Suprapubic skin (tissue), 4 donors: ENCODE data around the gene TYRO3. TPM values are rescaled to one million over a fixed set of nuclear protein-coding genes. Genes with fewer than 3 reads are reported as not detected.

Experiments
- DNase-seq, 2 donors: peaks; one replicate each; pipeline ENCODE4 v3.0.0-alpha.2; 2019; ENCODE audit warnings: low spot score in 2 of 2
- H3K27ac ChIP-seq: fragments of 200-600 bp; sonication (generic); one replicate; pipeline ENCODE4 v1.5.1; 2019
- H3K27me3 ChIP-seq: fragments of 200-600 bp; sonication (generic); one replicate; pipeline ENCODE4 v1.5.1; 2019
- H3K36me3 ChIP-seq: fragments of 200-600 bp; sonication (generic); one replicate; pipeline ENCODE4 v1.5.1; 2019
- H3K4me1 ChIP-seq: fragments of 200-600 bp; sonication (generic); one replicate; pipeline ENCODE4 v1.5.1; 2019
- H3K4me3 ChIP-seq: fragments of 200-600 bp; sonication (generic); one replicate; pipeline ENCODE4 v1.5.1; 2019; ENCODE audit warnings: mild to moderate bottlenecking
- H3K9me3 ChIP-seq: fragments of 200-600 bp; sonication (generic); one replicate; pipeline ENCODE4 v1.5.1; 2019
- CTCF ChIP-seq, 2 donors: fragments of 200-600 bp in 1 of 2; fragments of 450-650 bp in 1 of 2; sonication (generic) in 1 of 2; IDR thresholded peaks; one replicate each; pipeline ENCODE4 v1.5.1; 2016 to 2019; ENCODE audit warnings: antibody characterized with exemption in 2 of 2, mild to moderate bottlenecking in 1 of 2, moderate library complexity in 1 of 2
- EP300 ChIP-seq: sonication (generic); formaldehyde crosslinking; IDR thresholded peaks from one replicate; pipeline ENCODE4 v1.6.1; 2017; ENCODE audit warnings: antibody characterized with exemption
- POLR2A ChIP-seq, 2 donors: fragments of 450-650 bp; IDR thresholded peaks; one replicate each; pipeline ENCODE4 v1.6.1; 2017; ENCODE audit warnings: antibody characterized with exemption in 2 of 2, mild to moderate bottlenecking in 2 of 2, moderate library complexity in 2 of 2
- POLR2AphosphoS5 ChIP-seq, 3 donors: sonication (generic); formaldehyde crosslinking; IDR thresholded peaks; one replicate each; pipeline ENCODE4 v1.6.1; 2017; ENCODE audit warnings: antibody characterized with exemption in 3 of 3
- WGBS: methylation state at CpG from one replicate; pipeline ENCODE4 v1.1.5; 2018; 5-methylcytosine and 5-hydroxymethylcytosine counted together
- total RNA-seq, 4 donors: library from RNA; depleted of rRNA; stranded (reverse); fragments of >200 nt; gene quantifications; one replicate each; pipeline ENCODE4 v1.1.0, GENCODE V29; 2016

The TYRO3 gene
- 10 to 100 TPM; 19.2 to 39.4 (median 39.0) TPM for total RNA-seq

DNA sequence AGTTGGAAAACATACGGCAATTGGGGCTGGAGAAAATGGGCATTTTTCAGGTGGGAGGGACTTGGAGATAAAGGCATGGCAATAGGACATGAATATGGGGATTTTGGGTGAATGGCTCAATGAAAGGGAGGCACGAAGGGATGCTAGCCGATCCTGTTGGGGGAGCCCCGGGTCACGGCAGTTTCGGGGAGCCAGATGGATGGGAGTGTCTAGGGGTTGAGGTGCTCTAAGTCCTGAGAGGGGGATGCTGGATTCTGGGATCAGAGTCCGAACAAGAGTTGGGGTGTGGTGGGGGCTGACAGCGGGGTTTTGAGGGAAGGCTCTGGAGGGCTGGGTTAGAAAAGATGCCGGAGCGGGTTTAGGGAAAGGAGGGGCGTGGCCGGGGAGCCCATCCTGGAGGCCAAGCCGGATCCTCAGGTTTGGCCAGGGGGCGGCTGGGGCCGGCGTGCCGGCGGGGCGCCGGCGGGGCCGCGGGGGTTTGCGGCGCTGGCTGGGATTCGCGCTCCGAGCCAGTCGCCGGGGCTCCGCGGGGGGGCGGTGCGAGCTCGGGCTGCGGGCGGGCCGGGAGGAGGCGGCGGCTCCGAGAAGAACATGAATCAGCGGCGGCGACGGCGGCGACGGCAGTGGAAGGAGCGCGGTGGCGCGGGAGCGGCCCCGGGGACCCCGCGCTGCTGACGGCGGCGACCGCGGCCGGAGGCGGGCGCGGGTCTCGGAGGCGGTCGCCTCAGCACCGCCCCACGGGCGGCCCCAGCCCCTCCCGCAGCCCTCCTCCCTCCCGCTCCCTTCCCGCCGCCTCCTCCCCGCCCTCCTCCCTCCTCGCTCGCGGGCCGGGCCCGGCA lies at the start of gene TYRO3:
Gene TYRO3, plus strand, starts transcription at position 813 of the 839 bp plus-strand sequence. CDS start 46 bp downstream, outside the sequence.
- TF ChIP-seq POLR2AphosphoS5 (IDR thresholded peaks at IDR 0.05) (no peak), CTCF (IDR thresholded peaks at IDR 0.05) (no peak)
- H3K27me3 ChIP-seq: no peaks in the 10 kb centered on the region
- H3K36me3 ChIP-seq: peaks cover 4% of the 10 kb centered on the region
- peak within 1 kb of the TSS; percentile 72 for H3K27ac ChIP-seq
- 2% methylated on average over 14 of the region's 81 CpGs for WGBS
- peak within 1 kb of the TSS; percentile 73 for H3K4me3 ChIP-seq
- H3K9me3 ChIP-seq: no peaks in the 10 kb centered on the region
- DNase-seq: no peak
- H3K4me1 ChIP-seq: peaks cover 48% of the 10 kb centered on the region

GRCh38 chr15:41510728-41511127 lies 48.3 kb upstream of the TYRO3 start:
- Histone ChIP-seq H3K27ac (no peak overlapping the region), H3K27me3 (peaks cover 40% of the 10 kb centered on the region), H3K9me3 (no peaks in the 10 kb centered on the region), H3K36me3 (no peaks in the 10 kb centered on the region), H3K4me1 (peaks cover 32% of the 10 kb centered on the region), H3K4me3 (no peak overlapping the region)
- 82% methylated on average over 6 of the region's 7 CpGs for WGBS
- no peak for DNase-seq
- TF ChIP-seq POLR2A (IDR thresholded peaks at IDR 0.05): no peak
- no peak for TF ChIP-seq EP300
- no peak for TF ChIP-seq POLR2AphosphoS5 (IDR thresholded peaks at IDR 0.05)
- TF ChIP-seq CTCF (IDR thresholded peaks at IDR 0.05): no peak

DNA sequence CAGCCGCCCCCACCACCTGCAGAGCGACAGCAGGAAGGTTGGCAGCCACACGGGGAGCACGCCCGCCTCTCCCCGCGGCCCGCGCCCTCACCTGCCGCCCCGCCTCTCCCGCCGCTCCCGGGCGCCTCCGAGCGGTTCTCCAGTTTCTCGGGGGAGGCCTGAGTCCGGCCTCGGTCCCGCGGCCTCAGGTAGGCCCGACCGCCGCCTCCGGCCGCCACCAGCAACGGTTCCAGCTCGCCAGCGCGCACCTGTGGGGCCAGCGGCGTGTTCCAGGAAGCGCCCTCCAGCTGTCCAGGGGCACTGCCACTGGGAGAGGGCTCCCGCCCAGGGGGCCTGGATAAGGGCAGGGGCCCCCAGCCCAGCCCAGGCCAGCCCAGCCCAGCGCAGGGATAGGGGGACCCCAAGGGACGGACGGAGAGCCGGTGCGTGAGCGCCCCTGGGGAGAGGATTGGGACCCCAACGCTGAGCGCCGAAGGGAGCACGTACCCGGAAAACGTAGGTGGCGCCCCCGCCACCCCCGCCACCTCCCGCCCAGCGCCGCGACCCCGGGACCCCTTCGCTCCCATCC lies 47.6 kb upstream of the TYRO3 start:
- 10% methylated on average over 6 of the region's 56 CpGs for WGBS
- H3K27me3 ChIP-seq: peaks cover 40% of the 10 kb centered on the region
- peaks cover 32% of the 10 kb centered on the region for H3K4me1 ChIP-seq
- peak overlapping the region; percentile 48 for H3K4me3 ChIP-seq
- no peak for TF ChIP-seq POLR2A (IDR thresholded peaks at IDR 0.05)
- no peak for TF ChIP-seq CTCF (IDR thresholded peaks at IDR 0.05)
- TF ChIP-seq POLR2AphosphoS5 (IDR thresholded peaks at IDR 0.05): no peak
- TF ChIP-seq EP300: no peak
- H3K27ac ChIP-seq: no peak overlapping the region
- DNase-seq: no peak
- no peaks in the 10 kb centered on the region for H3K36me3 ChIP-seq
- no peaks in the 10 kb centered on the region for H3K9me3 ChIP-seq

GRCh38 chr15:41511899-41512369 lies 47.1 kb upstream of the TYRO3 start:
- Histone ChIP-seq H3K36me3 (no peaks in the 10 kb centered on the region), H3K27ac (no peak overlapping the region), H3K4me3 (peak overlapping the region; percentile 48), H3K9me3 (no peaks in the 10 kb centered on the region), H3K27me3 (peaks cover 40% of the 10 kb centered on the region), H3K4me1 (peaks cover 32% of the 10 kb centered on the region)
- DNase-seq: no peak
- 0% methylated on average over 3 of the region's 49 CpGs for WGBS
- no peak for TF ChIP-seq POLR2A (IDR thresholded peaks at IDR 0.05)
- no peak for TF ChIP-seq CTCF (IDR thresholded peaks at IDR 0.05)
- TF ChIP-seq POLR2AphosphoS5 (IDR thresholded peaks at IDR 0.05): no peak
- TF ChIP-seq EP300: no peak

DNA sequence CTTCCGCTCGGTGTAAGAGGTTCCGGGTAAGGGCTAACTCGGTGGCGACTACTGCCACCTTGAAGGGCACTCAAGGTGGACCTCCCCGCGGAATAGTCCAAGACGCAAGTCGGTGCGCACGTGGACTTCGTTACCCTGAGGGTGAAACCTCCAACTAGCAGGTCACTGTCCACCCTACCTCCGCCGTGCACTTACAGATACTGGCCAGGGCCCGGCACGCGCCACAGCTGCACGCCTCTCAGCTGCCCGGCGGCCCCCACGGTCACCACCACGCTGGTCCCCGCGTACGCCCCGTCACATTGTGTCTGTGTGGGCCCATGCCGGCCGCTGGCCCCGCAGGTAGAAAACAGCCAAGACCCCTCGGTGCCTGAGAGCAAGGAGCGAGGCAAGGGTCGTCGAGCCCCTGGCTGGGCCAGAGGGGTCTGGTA lies 46.5 kb upstream of the TYRO3 start:
- peaks cover 32% of the 10 kb centered on the region for H3K4me1 ChIP-seq
- no peak for TF ChIP-seq POLR2AphosphoS5 (IDR thresholded peaks at IDR 0.05)
- TF ChIP-seq CTCF (IDR thresholded peaks at IDR 0.05): no peak
- TF ChIP-seq EP300: no peak
- no peak for TF ChIP-seq POLR2A (IDR thresholded peaks at IDR 0.05)
- 6% methylated on average over 7 of the region's 33 CpGs for WGBS
- no peaks in the 10 kb centered on the region for H3K9me3 ChIP-seq
- DNase-seq: no peak
- peaks cover 40% of the 10 kb centered on the region for H3K27me3 ChIP-seq
- peaks cover 3% of the 10 kb centered on the region for H3K36me3 ChIP-seq
- peak overlapping the region; percentile 48 for H3K4me3 ChIP-seq
- no peak overlapping the region for H3K27ac ChIP-seq
